Measurements from ENCODE around the gene MYO3A. TPM values are rescaled to one million over a fixed set of nuclear protein-coding genes. Genes with fewer than 3 reads are reported as not detected.
"Not testable (repeated sequence)": the region's sequence is repeated elsewhere in the genome, so short reads cannot be mapped to it uniquely, and the experiment has no call there.

MYO3A gene
- polyA plus RNA-seq, 6 donors from 2014 or later = 0.38 to 1.4 (median 0.79) TPM; not detected in 1

- H3K4me1 Mint-ChIP-seq = no peaks in the 10 kb centered on the region
- no peak overlapping the region for H3K27ac Mint-ChIP-seq
- ATAC-seq (ENCODE audit: low read depth in 2 of 2) = no peak
- no peaks in the 10 kb centered on the region for H3K36me3 Mint-ChIP-seq
- no peak for DNase-seq
- peaks cover 0 to 3% (median 0%) of the 10 kb centered on the region in 7 donors for H3K9me3 Mint-ChIP-seq
- no peak overlapping the region for H3K4me3 Mint-ChIP-seq
- peaks cover 5 to 22% (median 6%) of the 10 kb centered on the region in 3 donors for H3K27me3 Mint-ChIP-seq
Observed at GRCh38 chr10:25999295-25999981, 65.4 kb downstream of the MYO3A start.

- Mint-ChIP-seq H3K9me3 (peaks cover 0 to 2% (median 0%) of the 10 kb centered on the region in 7 donors), H3K4me1 (no peaks in the 10 kb centered on the region), H3K27me3 (peaks cover 5 to 15% (median 12%) of the 10 kb centered on the region in 3 donors), H3K27ac (no peak overlapping the region), H3K4me3 (no peak overlapping the region), H3K36me3 (no peaks in the 10 kb centered on the region)
- DNase-seq (no peak), ATAC-seq (ENCODE audit: low read depth in 2 of 2) (no peak)
Observed at GRCh38 chr10:26000971-26001370, 66.9 kb downstream of the MYO3A start.

- not testable (repeated sequence) for H3K4me1 Mint-ChIP-seq; ATAC-seq (ENCODE audit: low read depth in 2 of 2); H3K27ac Mint-ChIP-seq; H3K36me3 Mint-ChIP-seq; H3K4me3 Mint-ChIP-seq; DNase-seq; H3K9me3 Mint-ChIP-seq
- peaks cover 5 to 12% (median 10%) of the 10 kb centered on the region in 3 donors for H3K27me3 Mint-ChIP-seq
Observed at GRCh38 chr10:26002466-26002865, 68.4 kb downstream of the MYO3A start.

GRCh38 chr10:26015092-26015491 is 81.1 kb downstream of the MYO3A start:
- Mint-ChIP-seq H3K27ac (no peak overlapping the region), H3K27me3 (peaks cover 0 to 6% (median 0%) of the 10 kb centered on the region in 3 donors), H3K9me3 (peaks cover 0 to 17% (median 8%) of the 10 kb centered on the region in 7 donors), H3K4me1 (no peaks in the 10 kb centered on the region), H3K4me3 (no peak overlapping the region), H3K36me3 (no peaks in the 10 kb centered on the region)
- ATAC-seq (ENCODE audit: low read depth in 2 of 2) = no peak
- DNase-seq = no peak

GRCh38 chr10:26022831-26023230 is 88.8 kb downstream of the MYO3A start:
- no peaks in the 10 kb centered on the region for H3K27me3 Mint-ChIP-seq

GRCh38 chr10:26024303-26024702 is 90.3 kb downstream of the MYO3A start:
- no peaks in the 10 kb centered on the region for H3K4me1 Mint-ChIP-seq
- no peak overlapping the region for H3K4me3 Mint-ChIP-seq
- no peak for ATAC-seq (ENCODE audit: low read depth in 2 of 2)
- no peaks in the 10 kb centered on the region for H3K9me3 Mint-ChIP-seq
- H3K27me3 Mint-ChIP-seq = no peaks in the 10 kb centered on the region
- no peak for DNase-seq
- H3K27ac Mint-ChIP-seq = no peak overlapping the region
- H3K36me3 Mint-ChIP-seq = no peaks in the 10 kb centered on the region

More at GRCh38 chr10:26022831-26023230, 88.8 kb downstream of the MYO3A start:
- Mint-ChIP-seq H3K9me3 (no peaks in the 10 kb centered on the region), H3K36me3 (no peaks in the 10 kb centered on the region), H3K4me3 (no peak overlapping the region), H3K4me1 (no peaks in the 10 kb centered on the region), H3K27ac (no peak overlapping the region)
- no peak for DNase-seq
- no peak for ATAC-seq (ENCODE audit: low read depth in 2 of 2)

GRCh38 chr10:26025523-26025922 is 91.5 kb downstream of the MYO3A start:
- Mint-ChIP-seq H3K27ac (no peak overlapping the region), H3K36me3 (no peaks in the 10 kb centered on the region), H3K9me3 (no peaks in the 10 kb centered on the region), H3K4me1 (no peaks in the 10 kb centered on the region), H3K27me3 (no peaks in the 10 kb centered on the region), H3K4me3 (no peak overlapping the region)
- ATAC-seq (ENCODE audit: low read depth in 2 of 2) (no peak), DNase-seq (no peak)

- ATAC-seq (ENCODE audit: low read depth in 2 of 2) = no peak
Observed at GRCh38 chr10:26029858-26030257, 95.8 kb downstream of the MYO3A start.

GRCh38 chr10:26031300-26031699 is 97.3 kb downstream of the MYO3A start:
- Mint-ChIP-seq H3K9me3 (peaks cover 0 to 2% (median 0%) of the 10 kb centered on the region in 7 donors), H3K27me3 (no peaks in the 10 kb centered on the region), H3K4me3 (no peak overlapping the region), H3K36me3 (no peaks in the 10 kb centered on the region), H3K4me1 (no peaks in the 10 kb centered on the region), H3K27ac (no peak overlapping the region)
- no peak for ATAC-seq (ENCODE audit: low read depth in 2 of 2)
- DNase-seq = no peak

More at GRCh38 chr10:26029858-26030257, 95.8 kb downstream of the MYO3A start:
- no peak for DNase-seq
- H3K4me3 Mint-ChIP-seq = no peak overlapping the region
- H3K27ac Mint-ChIP-seq = no peak overlapping the region
- H3K36me3 Mint-ChIP-seq = no peaks in the 10 kb centered on the region
- H3K4me1 Mint-ChIP-seq = no peaks in the 10 kb centered on the region
- H3K27me3 Mint-ChIP-seq = no peaks in the 10 kb centered on the region
- peaks cover 0 to 2% (median 0%) of the 10 kb centered on the region in 7 donors for H3K9me3 Mint-ChIP-seq

GRCh38 chr10:26043469-26043868 is 109.4 kb downstream of the MYO3A start:
- DNase-seq (no peak), ATAC-seq (ENCODE audit: low read depth in 2 of 2) (no peak)
- H3K4me3 Mint-ChIP-seq = no peak overlapping the region
- peaks cover 0 to 10% of the 10 kb centered on the region in 2 donors for H3K36me3 Mint-ChIP-seq
- H3K9me3 Mint-ChIP-seq = peaks cover 4 to 34% (median 22%) of the 10 kb centered on the region in 7 donors
- H3K27ac Mint-ChIP-seq = no peak overlapping the region
- no peaks in the 10 kb centered on the region for H3K4me1 Mint-ChIP-seq
- peaks cover 0 to 1% (median under 1%) of the 10 kb centered on the region in 3 donors for H3K27me3 Mint-ChIP-seq

GRCh38 chr10:26044141-26044749 is 110.2 kb downstream of the MYO3A start:
- peaks cover 0 to 3% (median 0%) of the 10 kb centered on the region in 3 donors for H3K4me1 Mint-ChIP-seq
- H3K27me3 Mint-ChIP-seq = peaks cover 0 to 8% (median 8%) of the 10 kb centered on the region in 3 donors
- DNase-seq = no peak
- no peak for ATAC-seq (ENCODE audit: low read depth in 2 of 2)
- peaks cover 0 to 10% of the 10 kb centered on the region in 2 donors for H3K36me3 Mint-ChIP-seq
- no peak overlapping the region for H3K27ac Mint-ChIP-seq
- no peak overlapping the region for H3K4me3 Mint-ChIP-seq
- H3K9me3 Mint-ChIP-seq = peaks cover 8 to 29% (median 18%) of the 10 kb centered on the region in 7 donors

- no peak for ATAC-seq (ENCODE audit: low read depth in 2 of 2)
- Mint-ChIP-seq H3K9me3 (peaks cover 5 to 14% (median 10%) of the 10 kb centered on the region in 7 donors), H3K27me3 (peaks cover 6 to 10% (median 8%) of the 10 kb centered on the region in 3 donors), H3K4me1 (peaks cover 0 to 3% (median 0%) of the 10 kb centered on the region in 3 donors), H3K4me3 (no peak overlapping the region), H3K27ac (no peak overlapping the region), H3K36me3 (peaks cover 0 to 8% of the 10 kb centered on the region in 2 donors)
- DNase-seq = no peak
Observed at GRCh38 chr10:26046073-26046700, 112.2 kb downstream of the MYO3A start.

- peaks cover 6 to 10% (median 8%) of the 10 kb centered on the region in 3 donors for H3K27me3 Mint-ChIP-seq
- ATAC-seq (ENCODE audit: low read depth in 2 of 2) = no peak
Observed at GRCh38 chr10:26048756-26049155, 114.7 kb downstream of the MYO3A start.

More at GRCh38 chr10:26048756-26049155, 114.7 kb downstream of the MYO3A start:
- Mint-ChIP-seq H3K9me3 (peaks cover 0 to 3% (median 0%) of the 10 kb centered on the region in 7 donors), H3K4me3 (no peak overlapping the region), H3K36me3 (no peaks in the 10 kb centered on the region), H3K27ac (no peak overlapping the region), H3K4me1 (peaks cover 0 to 3% (median 0%) of the 10 kb centered on the region in 3 donors)
- no peak for DNase-seq

Measured in naive B cell (primary cell).